Measurements from ENCODE around the gene SLC25A45.

DNA sequence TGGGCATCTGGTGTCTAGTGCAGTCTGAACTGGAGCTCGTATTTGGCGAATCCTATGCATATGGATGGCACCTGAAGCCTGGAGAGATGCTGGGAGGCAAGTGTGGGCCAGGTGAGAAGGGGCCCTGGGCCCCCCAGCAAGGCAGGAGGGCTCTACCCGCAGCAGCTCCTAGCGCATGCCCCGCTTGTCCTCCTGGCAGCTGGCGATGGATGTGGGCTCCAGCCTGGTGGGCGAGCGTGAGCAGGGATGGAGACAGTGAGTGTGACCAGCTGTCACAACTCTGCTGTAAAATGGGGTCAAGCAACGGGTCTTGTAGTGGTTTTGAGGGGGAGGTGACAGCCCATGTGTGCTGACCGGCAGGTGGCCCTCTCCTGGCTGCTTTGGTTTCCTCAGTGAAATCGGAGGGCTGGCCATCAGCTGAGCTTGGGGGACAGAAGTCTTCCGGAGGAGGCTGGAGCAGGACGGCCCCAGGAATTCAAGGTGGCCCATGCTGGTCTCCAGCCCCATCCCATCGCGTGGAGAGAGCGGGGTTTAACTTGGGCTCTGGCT lies 16.0 kb upstream of the SLC25A45 start:
- TF ChIP-seq SMC3 (IDR thresholded peaks at IDR 0.05; ENCODE audit: low read depth, low read length) (no peak), CEBPB (IDR thresholded peaks at IDR 0.05; ENCODE audit: low read depth, low read length) (no peak), RFX5 (IDR thresholded peaks at IDR 0.05; ENCODE audit: low read depth, low read length) (no peak)
- TF ChIP-seq, protein P1, sequence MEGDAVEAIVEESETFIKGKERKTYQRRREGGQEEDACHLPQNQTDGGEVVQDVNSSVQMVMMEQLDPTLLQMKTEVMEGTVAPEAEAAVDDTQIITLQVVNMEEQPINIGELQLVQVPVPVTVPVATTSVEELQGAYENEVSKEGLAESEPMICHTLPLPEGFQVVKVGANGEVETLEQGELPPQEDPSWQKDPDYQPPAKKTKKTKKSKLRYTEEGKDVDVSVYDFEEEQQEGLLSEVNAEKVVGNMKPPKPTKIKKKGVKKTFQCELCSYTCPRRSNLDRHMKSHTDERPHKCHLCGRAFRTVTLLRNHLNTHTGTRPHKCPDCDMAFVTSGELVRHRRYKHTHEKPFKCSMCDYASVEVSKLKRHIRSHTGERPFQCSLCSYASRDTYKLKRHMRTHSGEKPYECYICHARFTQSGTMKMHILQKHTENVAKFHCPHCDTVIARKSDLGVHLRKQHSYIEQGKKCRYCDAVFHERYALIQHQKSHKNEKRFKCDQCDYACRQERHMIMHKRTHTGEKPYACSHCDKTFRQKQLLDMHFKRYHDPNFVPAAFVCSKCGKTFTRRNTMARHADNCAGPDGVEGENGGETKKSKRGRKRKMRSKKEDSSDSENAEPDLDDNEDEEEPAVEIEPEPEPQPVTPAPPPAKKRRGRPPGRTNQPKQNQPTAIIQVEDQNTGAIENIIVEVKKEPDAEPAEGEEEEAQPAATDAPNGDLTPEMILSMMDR (conservative IDR thresholded peaks at IDR 0.05; ENCODE audit: low read depth, low read length), result no peak
